H9 (cell line): ENCODE data around the gene LHCGR. TPM values are rescaled to one million over a fixed set of nuclear protein-coding genes. Genes with fewer than 3 reads are reported as not detected.

ENCODE experiments used
- DNase-seq: peaks from one replicate; pipeline ENCODE4 v3.0.0-alpha.2; 2017
- H2AFZ ChIP-seq: one replicate; pipeline ENCODE4 v1.6.1; 2013; ENCODE audit warnings: mild to moderate bottlenecking, low read length, control low read depth, moderate library complexity
- H2AK5ac ChIP-seq: 2 replicates; pipeline ENCODE4 v1.6.1; 2013; ENCODE audit warnings: low read length, control low read depth, mixed read lengths; ENCODE audit not compliant: insufficient read length
- H2BK120ac ChIP-seq: one replicate; pipeline ENCODE4 v1.6.1; 2013; ENCODE audit warnings: low read depth, mild to moderate bottlenecking, low read length, control low read depth, inconsistent platforms; ENCODE audit not compliant: poor library complexity, severe bottlenecking
- H2BK12ac ChIP-seq: 2 replicates; pipeline ENCODE4 v1.6.1; 2013; ENCODE audit warnings: low read length, control low read depth, mixed read lengths, low read depth; ENCODE audit not compliant: insufficient read length
- H2BK15ac ChIP-seq: 2 replicates; pipeline ENCODE4 v1.6.1; 2013; ENCODE audit warnings: low read depth, low read length, control low read depth
- H2BK20ac ChIP-seq: one replicate; pipeline ENCODE4 v1.6.1; 2013; ENCODE audit warnings: low read depth, mild to moderate bottlenecking, low read length, control low read depth, inconsistent platforms; ENCODE audit not compliant: poor library complexity, severe bottlenecking
- H2BK5ac ChIP-seq: 2 replicates; pipeline ENCODE4 v1.6.1; 2013; ENCODE audit warnings: low read length, control low read depth, mixed read lengths; ENCODE audit not compliant: insufficient read length
- H3K14ac ChIP-seq: 2 replicates; pipeline ENCODE4 v1.6.1; 2013; ENCODE audit warnings: low read length, control low read depth; ENCODE audit not compliant: insufficient read depth
- H3K18ac ChIP-seq: 2 replicates; pipeline ENCODE4 v1.6.1; 2013; ENCODE audit warnings: low read depth, mild to moderate bottlenecking, mixed read lengths, low read length, control low read depth; ENCODE audit not compliant: insufficient read length
- H3K23ac ChIP-seq: 2 replicates; pipeline ENCODE4 v1.6.1; 2013; ENCODE audit warnings: low read length, control low read depth, mixed read lengths, low read depth; ENCODE audit not compliant: insufficient read length
- H3K23me2 ChIP-seq: 2 replicates; pipeline ENCODE4 v1.6.1; 2013; ENCODE audit warnings: low read depth, mild to moderate bottlenecking, mixed read lengths, low read length, control low read depth; ENCODE audit not compliant: insufficient read length, poor library complexity, severe bottlenecking
- H3K27ac ChIP-seq: 2 replicates; pipeline ENCODE4 v1.5.1; 2013; ENCODE audit warnings: low read length, control low read depth, mixed read lengths, low read depth; ENCODE audit not compliant: insufficient read length
- H3K27me3 ChIP-seq: 2 replicates; pipeline ENCODE4 v1.6.1; 2013; ENCODE audit warnings: low read length, control low read depth, inconsistent platforms; ENCODE audit not compliant: insufficient read depth
- H3K4ac ChIP-seq: 2 replicates; pipeline ENCODE4 v1.6.1; 2013; ENCODE audit warnings: low read depth, mild to moderate bottlenecking, control low read depth, inconsistent platforms, low read length, moderate library complexity
- H3K4me1 ChIP-seq: 2 replicates; pipeline ENCODE4 v1.6.1; 2013; ENCODE audit warnings: low read length, control low read depth, inconsistent platforms; ENCODE audit not compliant: insufficient read depth
- H3K4me2 ChIP-seq: 2 replicates; pipeline ENCODE4 v1.6.1; 2013; ENCODE audit warnings: low read length, control low read depth, mixed read lengths; ENCODE audit not compliant: insufficient read length, insufficient read depth
- H3K56ac ChIP-seq: 2 replicates; pipeline ENCODE4 v1.6.1; 2013; ENCODE audit warnings: low read depth, mild to moderate bottlenecking, mixed read lengths, low read length, control low read depth; ENCODE audit not compliant: insufficient read length
- H3K79me1 ChIP-seq: 2 replicates; pipeline ENCODE4 v1.6.1; 2013; ENCODE audit warnings: low read depth, mild to moderate bottlenecking, moderate library complexity, low read length, control low read depth, inconsistent platforms; ENCODE audit not compliant: insufficient read depth, poor library complexity, severe bottlenecking
- H3K79me2 ChIP-seq: 2 replicates; pipeline ENCODE4 v1.6.1; 2013; ENCODE audit warnings: low read length, control low read depth, inconsistent platforms; ENCODE audit not compliant: insufficient read depth
- H3K9ac ChIP-seq: 2 replicates; pipeline ENCODE4 v1.6.1; 2013; ENCODE audit warnings: low read length, control low read depth, mixed read lengths; ENCODE audit not compliant: insufficient read length; ENCODE audit errors: extremely low read depth
- H3K9me3 ChIP-seq: one replicate; pipeline ENCODE4 v1.6.1; 2013; ENCODE audit warnings: low read depth, low read length, inconsistent platforms; ENCODE audit not compliant: control insufficient read depth
- H3T11ph ChIP-seq: one replicate; pipeline ENCODE4 v1.6.1; 2013; ENCODE audit warnings: mild to moderate bottlenecking, low read length, control low read depth, inconsistent platforms
- H4K20me1 ChIP-seq: one replicate; pipeline ENCODE4 v1.6.1; 2013; ENCODE audit not compliant: control insufficient read depth, insufficient read length, insufficient read depth
- H4K5ac ChIP-seq: 2 replicates; pipeline ENCODE4 v1.6.1; 2013; ENCODE audit warnings: low read depth, mild to moderate bottlenecking, mixed read lengths, low read length, control low read depth; ENCODE audit not compliant: insufficient read length
- H4K8ac ChIP-seq: replicated peaks from 2 replicates; pipeline ENCODE4 v1.6.1; 2013; ENCODE audit warnings: low read length, control low read depth, mixed read lengths, low read depth; ENCODE audit not compliant: insufficient read length
- H4K91ac ChIP-seq: 2 replicates; pipeline ENCODE4 v1.6.1; 2013; ENCODE audit warnings: low read depth, mild to moderate bottlenecking, moderate library complexity, mixed read lengths, low read length, control low read depth; ENCODE audit not compliant: insufficient read length
- H3K27ac Mint-ChIP-seq, 3 experiments: 2 replicates in 2 of 3; 3 replicates in 1 of 3; pipeline ENCODE4 v1.8.0; 2020 to 2021; ENCODE audit warnings: mixed read lengths in 3 of 3, mild to moderate bottlenecking in 1 of 3, moderate library complexity in 1 of 3
- H3K27me3 Mint-ChIP-seq: 2 replicates; pipeline ENCODE4 v1.8.0; 2021; ENCODE audit warnings: low read depth, mild to moderate bottlenecking, moderate library complexity, mixed read lengths
- H3K36me3 Mint-ChIP-seq, 3 experiments: 2 replicates in 2 of 3; 3 replicates in 1 of 3; pipeline ENCODE4 v1.8.0; 2020 to 2021; ENCODE audit warnings: low read depth in 3 of 3, mixed read lengths in 3 of 3; ENCODE audit not compliant: insufficient read depth in 1 of 3
- H3K4me1 Mint-ChIP-seq, 2 experiments: 2 replicates each; pipeline ENCODE4 v1.8.0; 2020; ENCODE audit warnings: mixed read lengths in 2 of 2
- H3K4me3 Mint-ChIP-seq, 2 experiments: 2 replicates in 1 of 2; 3 replicates in 1 of 2; pipeline ENCODE4 v1.8.0; 2020 to 2021; ENCODE audit warnings: mild to moderate bottlenecking in 2 of 2, mixed read lengths in 2 of 2, moderate library complexity in 1 of 2
- H3K9me3 Mint-ChIP-seq, 2 experiments: 2 replicates in 1 of 2; 3 replicates in 1 of 2; pipeline ENCODE4 v1.8.0; 2020; ENCODE audit warnings: mild to moderate bottlenecking in 2 of 2, mixed read lengths in 2 of 2, moderate library complexity in 1 of 2
- WGBS: extraction: QIAGEN DNeasy Blood & Tissue Kit; methylation state at CpG from one replicate; pipeline ENCODE4 v1.1.7; 2013; ENCODE audit warnings: missing lambda C conversion rate, low lambda C conversion rate, mixed read lengths; ENCODE audit not compliant: insufficient read length; ENCODE audit errors: extremely low coverage; 5-methylcytosine and 5-hydroxymethylcytosine counted together
- total RNA-seq: library from RNA; stranded (reverse); gene quantifications from 2 replicates; pipeline ENCODE4 v1.2.1, GENCODE V29; 2021
- TF ChIP-seq, protein P1 (sequence below): fragments of 200-600 bp; sonication (generic); conservative IDR thresholded peaks from 3 replicates; pipeline ENCODE4 v1.8.0; 2021; ENCODE audit warnings: antibody characterized with exemption, mild to moderate bottlenecking

Gene LHCGR
- total RNA-seq, 1 experiment from 2014 or later, result 0.44 TPM

DNA sequence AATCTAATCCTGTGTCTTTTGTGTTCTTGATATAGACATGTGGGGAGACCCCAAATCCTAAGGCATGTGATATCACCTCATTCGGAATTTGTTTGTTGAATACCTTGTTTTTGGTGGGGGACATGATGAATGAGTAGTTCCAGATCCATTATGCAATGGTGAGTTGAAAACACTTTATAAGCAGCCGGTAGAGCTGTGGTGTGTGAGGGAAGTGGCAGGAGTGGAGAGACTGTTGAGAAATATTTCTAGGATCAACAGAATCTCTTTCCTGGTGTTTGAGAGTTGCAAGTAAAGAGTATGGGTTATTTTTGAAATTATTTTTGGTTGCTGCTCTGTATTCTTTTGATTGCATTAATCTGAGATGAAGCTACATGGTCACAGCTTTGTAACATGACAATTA is 34.4 kb downstream of the LHCGR start:
- no peak overlapping the region for H4K5ac ChIP-seq
- no peak overlapping the region for H3T11ph ChIP-seq
- no peak overlapping the region for H2BK15ac ChIP-seq
- H3K23ac ChIP-seq, result no peak overlapping the region
- Mint-ChIP-seq H3K4me1 (peaks cover 13 to 20% of the 10 kb centered on the region in 2 experiments), H3K27me3 (no peaks in the 10 kb centered on the region; the same call in 1 of the 2 replicates), H3K36me3 (no peaks in the 10 kb centered on the region), H3K27ac (no peak overlapping the region), H3K4me3 (no peak overlapping the region), H3K9me3 (no peaks in the 10 kb centered on the region)
- no peak overlapping the region for H3K4ac ChIP-seq
- H3K56ac ChIP-seq, result no peak overlapping the region
- H2BK120ac ChIP-seq, result no peak overlapping the region
- H2BK20ac ChIP-seq, result no peak overlapping the region
- no peak overlapping the region for H2AK5ac ChIP-seq
- no peak overlapping the region for H3K9ac ChIP-seq
- H3K18ac ChIP-seq, result no peak overlapping the region
- no peaks in the 10 kb centered on the region for H3K4me1 ChIP-seq
- H3K23me2 ChIP-seq, result no peaks in the 10 kb centered on the region
- WGBS, result no CpG with 5 or more reads among the region's 2 CpGs
- H3K14ac ChIP-seq, result no peak overlapping the region
- H3K9me3 ChIP-seq, result no peaks in the 10 kb centered on the region
- no peak overlapping the region for H2BK5ac ChIP-seq
- no peak overlapping the region for H4K8ac ChIP-seq
- no peaks in the 10 kb centered on the region for H3K79me1 ChIP-seq
- no peak overlapping the region for H3K4me2 ChIP-seq
- H2AFZ ChIP-seq, result no peak overlapping the region
- no peak overlapping the region for H4K91ac ChIP-seq
- no peak overlapping the region for H3K27ac ChIP-seq
- no peak overlapping the region for H2BK12ac ChIP-seq
- H4K20me1 ChIP-seq, result no peaks in the 10 kb centered on the region
- TF ChIP-seq, protein P1, sequence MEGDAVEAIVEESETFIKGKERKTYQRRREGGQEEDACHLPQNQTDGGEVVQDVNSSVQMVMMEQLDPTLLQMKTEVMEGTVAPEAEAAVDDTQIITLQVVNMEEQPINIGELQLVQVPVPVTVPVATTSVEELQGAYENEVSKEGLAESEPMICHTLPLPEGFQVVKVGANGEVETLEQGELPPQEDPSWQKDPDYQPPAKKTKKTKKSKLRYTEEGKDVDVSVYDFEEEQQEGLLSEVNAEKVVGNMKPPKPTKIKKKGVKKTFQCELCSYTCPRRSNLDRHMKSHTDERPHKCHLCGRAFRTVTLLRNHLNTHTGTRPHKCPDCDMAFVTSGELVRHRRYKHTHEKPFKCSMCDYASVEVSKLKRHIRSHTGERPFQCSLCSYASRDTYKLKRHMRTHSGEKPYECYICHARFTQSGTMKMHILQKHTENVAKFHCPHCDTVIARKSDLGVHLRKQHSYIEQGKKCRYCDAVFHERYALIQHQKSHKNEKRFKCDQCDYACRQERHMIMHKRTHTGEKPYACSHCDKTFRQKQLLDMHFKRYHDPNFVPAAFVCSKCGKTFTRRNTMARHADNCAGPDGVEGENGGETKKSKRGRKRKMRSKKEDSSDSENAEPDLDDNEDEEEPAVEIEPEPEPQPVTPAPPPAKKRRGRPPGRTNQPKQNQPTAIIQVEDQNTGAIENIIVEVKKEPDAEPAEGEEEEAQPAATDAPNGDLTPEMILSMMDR, result no peak
- H3K27me3 ChIP-seq, result no peaks in the 10 kb centered on the region
- no peak for DNase-seq
- H3K79me2 ChIP-seq, result no peaks in the 10 kb centered on the region
